Measurements from ENCODE around the gene ACAP3.
"Not testable (repeated sequence)": the region's sequence is repeated elsewhere in the genome, so short reads cannot be mapped to it uniquely, and the experiment has no call there.

The ACAP3 gene

GRCh38 chr1:1329304-1330210 is 21.8 kb upstream of the ACAP3 start:
- no peak for DNase-seq

GRCh38 chr1:1328254-1328653 is 20.5 kb upstream of the ACAP3 start:
- no peak for DNase-seq

- no peak for DNase-seq
Observed at GRCh38 chr1:1327291-1327690, 19.6 kb upstream of the ACAP3 start.

GRCh38 chr1:1326075-1326605 is 18.4 kb upstream of the ACAP3 start:
- DNase-seq: no peak

GRCh38 chr1:1325288-1326074 is 17.8 kb upstream of the ACAP3 start:
- no peak for DNase-seq

- peak; percentile 90 for DNase-seq
Observed at GRCh38 chr1:1324524-1325287, 17.0 kb upstream of the ACAP3 start, which contains the start of the genes CPTP and INTS11. TSS of gene CPTP (plus strand) at chr1:1324802. CDS start at chr1:1326911, 2,109 bp downstream. TSS of gene INTS11 (minus strand) at chr1:1324660. CDS start at chr1:1324608, 52 bp downstream.

GRCh38 chr1:1324084-1324523 is 16.4 kb upstream of the ACAP3 start:
- DNase-seq: no peak

- no peak for DNase-seq
Observed at GRCh38 chr1:1322952-1323351, 15.2 kb upstream of the ACAP3 start.

- no peak for DNase-seq
Observed at GRCh38 chr1:1322418-1322817, 14.7 kb upstream of the ACAP3 start.

- DNase-seq: no peak
Observed at GRCh38 chr1:1321477-1321876, 13.7 kb upstream of the ACAP3 start.

- DNase-seq: no peak
Observed at GRCh38 chr1:1320666-1321448, 13.1 kb upstream of the ACAP3 start.

GRCh38 chr1:1319646-1319941 is 11.9 kb upstream of the ACAP3 start:
- no peak for DNase-seq

GRCh38 chr1:1318777-1319645 is 11.3 kb upstream of the ACAP3 start:
- DNase-seq: no peak

GRCh38 chr1:1318131-1318652 is 10.5 kb upstream of the ACAP3 start:
- DNase-seq: no peak

- DNase-seq: no peak
Observed at GRCh38 chr1:1317420-1317819, 9.7 kb upstream of the ACAP3 start.

GRCh38 chr1:1316199-1316598 is 8.5 kb upstream of the ACAP3 start:
- not testable (repeated sequence) for DNase-seq

GRCh38 chr1:1315435-1315954 is 7.8 kb upstream of the ACAP3 start:
- no peak for DNase-seq

GRCh38 chr1:1314678-1315335 is 7.1 kb upstream of the ACAP3 start:
- DNase-seq: no peak

- no peak for DNase-seq
Observed at GRCh38 chr1:1314237-1314586, 6.5 kb upstream of the ACAP3 start.

All from COR-L47 (cell line).